ENCODE measurements around the gene DRC7. TPM values are rescaled to one million over a fixed set of nuclear protein-coding genes. Genes with fewer than 3 reads are reported as not detected.

The DRC7 gene
- polyA plus RNA-seq, 1 donor from 2014 or later, result 1.4 TPM

DNA sequence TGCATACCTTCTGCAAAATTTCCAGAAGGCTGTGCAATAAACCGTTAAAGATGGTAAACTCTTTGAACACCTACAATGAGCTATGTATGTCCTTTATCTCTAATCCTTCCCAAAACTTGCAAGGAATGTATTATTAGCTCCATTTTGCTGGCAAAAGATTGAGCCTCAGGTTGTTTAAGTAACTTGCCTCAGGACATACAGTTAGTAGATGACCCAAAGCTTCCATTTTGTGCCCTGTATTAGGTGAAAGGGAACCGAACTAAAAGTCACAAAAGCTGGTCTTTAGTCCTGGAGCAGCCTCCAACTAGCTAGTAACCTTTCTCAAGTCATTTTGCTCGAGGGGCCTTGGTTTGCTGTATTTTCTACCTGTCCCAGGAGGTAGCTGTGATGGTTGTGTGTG, 22.2 kb upstream of the DRC7 start:
- Histone ChIP-seq H3K27ac (ENCODE audit: low read length) (no peak overlapping the region), H3K27me3 (ENCODE audit: insufficient read depth, low read depth, low read length) (no peaks in the 10 kb centered on the region), H4K20me1 (ENCODE audit: insufficient read depth) (no peaks in the 10 kb centered on the region), H3K4me3 (ENCODE audit: low read length) (no peak overlapping the region), H3K79me2 (replicated peaks; ENCODE audit: insufficient read depth, low read length) (no peaks in the 10 kb centered on the region), H3K36me3 (ENCODE audit: insufficient read depth, low read length) (no peaks in the 10 kb centered on the region), H3F3A (ENCODE audit: insufficient read depth, low read length, poor library complexity, severe bottlenecking) (no peaks in the 10 kb centered on the region), H3K9me3 (ENCODE audit: low read length) (no peaks in the 10 kb centered on the region), H3K9me2 (ENCODE audit: insufficient read depth, low read length) (no peaks in the 10 kb centered on the region), H2AFZ (ENCODE audit: low read depth, low read length) (no peak overlapping the region), H3K4me2 (ENCODE audit: low read length) (no peak overlapping the region), H3K9ac (ENCODE audit: low read length) (no peak overlapping the region)
- no peak for TF ChIP-seq EP300 (conservative IDR thresholded peaks at IDR 0.05; ENCODE audit: poor library complexity, severe bottlenecking)
- no peak for TF ChIP-seq POLR2AphosphoS5 (IDR thresholded peaks at IDR 0.05)
- TF ChIP-seq, protein P1, sequence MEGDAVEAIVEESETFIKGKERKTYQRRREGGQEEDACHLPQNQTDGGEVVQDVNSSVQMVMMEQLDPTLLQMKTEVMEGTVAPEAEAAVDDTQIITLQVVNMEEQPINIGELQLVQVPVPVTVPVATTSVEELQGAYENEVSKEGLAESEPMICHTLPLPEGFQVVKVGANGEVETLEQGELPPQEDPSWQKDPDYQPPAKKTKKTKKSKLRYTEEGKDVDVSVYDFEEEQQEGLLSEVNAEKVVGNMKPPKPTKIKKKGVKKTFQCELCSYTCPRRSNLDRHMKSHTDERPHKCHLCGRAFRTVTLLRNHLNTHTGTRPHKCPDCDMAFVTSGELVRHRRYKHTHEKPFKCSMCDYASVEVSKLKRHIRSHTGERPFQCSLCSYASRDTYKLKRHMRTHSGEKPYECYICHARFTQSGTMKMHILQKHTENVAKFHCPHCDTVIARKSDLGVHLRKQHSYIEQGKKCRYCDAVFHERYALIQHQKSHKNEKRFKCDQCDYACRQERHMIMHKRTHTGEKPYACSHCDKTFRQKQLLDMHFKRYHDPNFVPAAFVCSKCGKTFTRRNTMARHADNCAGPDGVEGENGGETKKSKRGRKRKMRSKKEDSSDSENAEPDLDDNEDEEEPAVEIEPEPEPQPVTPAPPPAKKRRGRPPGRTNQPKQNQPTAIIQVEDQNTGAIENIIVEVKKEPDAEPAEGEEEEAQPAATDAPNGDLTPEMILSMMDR (IDR thresholded peaks at IDR 0.05; ENCODE audit: poor library complexity, severe bottlenecking), result no peak
- TF ChIP-seq MXI1 (conservative IDR thresholded peaks at IDR 0.05; ENCODE audit: poor library complexity, severe bottlenecking), result no peak
- TF ChIP-seq, protein P2, sequence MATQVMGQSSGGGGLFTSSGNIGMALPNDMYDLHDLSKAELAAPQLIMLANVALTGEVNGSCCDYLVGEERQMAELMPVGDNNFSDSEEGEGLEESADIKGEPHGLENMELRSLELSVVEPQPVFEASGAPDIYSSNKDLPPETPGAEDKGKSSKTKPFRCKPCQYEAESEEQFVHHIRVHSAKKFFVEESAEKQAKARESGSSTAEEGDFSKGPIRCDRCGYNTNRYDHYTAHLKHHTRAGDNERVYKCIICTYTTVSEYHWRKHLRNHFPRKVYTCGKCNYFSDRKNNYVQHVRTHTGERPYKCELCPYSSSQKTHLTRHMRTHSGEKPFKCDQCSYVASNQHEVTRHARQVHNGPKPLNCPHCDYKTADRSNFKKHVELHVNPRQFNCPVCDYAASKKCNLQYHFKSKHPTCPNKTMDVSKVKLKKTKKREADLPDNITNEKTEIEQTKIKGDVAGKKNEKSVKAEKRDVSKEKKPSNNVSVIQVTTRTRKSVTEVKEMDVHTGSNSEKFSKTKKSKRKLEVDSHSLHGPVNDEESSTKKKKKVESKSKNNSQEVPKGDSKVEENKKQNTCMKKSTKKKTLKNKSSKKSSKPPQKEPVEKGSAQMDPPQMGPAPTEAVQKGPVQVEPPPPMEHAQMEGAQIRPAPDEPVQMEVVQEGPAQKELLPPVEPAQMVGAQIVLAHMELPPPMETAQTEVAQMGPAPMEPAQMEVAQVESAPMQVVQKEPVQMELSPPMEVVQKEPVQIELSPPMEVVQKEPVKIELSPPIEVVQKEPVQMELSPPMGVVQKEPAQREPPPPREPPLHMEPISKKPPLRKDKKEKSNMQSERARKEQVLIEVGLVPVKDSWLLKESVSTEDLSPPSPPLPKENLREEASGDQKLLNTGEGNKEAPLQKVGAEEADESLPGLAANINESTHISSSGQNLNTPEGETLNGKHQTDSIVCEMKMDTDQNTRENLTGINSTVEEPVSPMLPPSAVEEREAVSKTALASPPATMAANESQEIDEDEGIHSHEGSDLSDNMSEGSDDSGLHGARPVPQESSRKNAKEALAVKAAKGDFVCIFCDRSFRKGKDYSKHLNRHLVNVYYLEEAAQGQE (IDR thresholded peaks at IDR 0.05; ENCODE audit: borderline replicate concordance), result no peak
- no peak for TF ChIP-seq RAD21 (conservative IDR thresholded peaks at IDR 0.05)
- TF ChIP-seq SMC3 (conservative IDR thresholded peaks at IDR 0.05; ENCODE audit: poor library complexity), result no peak
- no peak for TF ChIP-seq TAF1 (IDR thresholded peaks at IDR 0.05; ENCODE audit: low read depth)
- TF ChIP-seq EZH2 (IDR thresholded peaks at IDR 0.05; ENCODE audit: borderline replicate concordance, insufficient read depth, low read length, poor library complexity, severe bottlenecking), result no peak

DNA sequence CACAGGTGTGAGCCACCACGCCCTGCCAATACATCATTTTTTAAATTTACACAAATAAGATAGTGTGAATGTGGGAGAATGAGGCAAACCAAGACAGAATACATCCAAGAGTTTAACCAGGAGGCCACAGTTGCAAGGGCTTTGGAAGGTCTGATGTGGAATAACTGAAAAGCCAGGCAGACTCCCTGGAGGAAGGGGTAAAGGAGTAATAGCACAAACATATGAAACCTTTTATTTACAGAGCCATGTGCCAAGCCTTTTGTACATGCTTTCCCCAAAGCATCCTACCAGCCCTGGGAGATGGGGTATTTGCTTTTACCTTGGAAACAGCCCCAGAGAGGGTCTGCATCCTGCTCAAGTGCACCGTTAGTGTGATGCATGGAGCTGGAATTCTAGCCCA, 21.8 kb upstream of the DRC7 start:
- H3K79me2 ChIP-seq (replicated peaks; ENCODE audit: insufficient read depth, low read length), result no peaks in the 10 kb centered on the region
- no peak overlapping the region for H2AFZ ChIP-seq (ENCODE audit: low read depth, low read length)
- H3F3A ChIP-seq (ENCODE audit: insufficient read depth, low read length, poor library complexity, severe bottlenecking), result no peaks in the 10 kb centered on the region
- H3K4me3 ChIP-seq (ENCODE audit: low read length), result no peak overlapping the region
- H3K36me3 ChIP-seq (ENCODE audit: insufficient read depth, low read length), result no peaks in the 10 kb centered on the region
- no peak overlapping the region for H3K4me2 ChIP-seq (ENCODE audit: low read length)
- no peaks in the 10 kb centered on the region for H3K9me3 ChIP-seq (ENCODE audit: low read length)
- H3K9me2 ChIP-seq (ENCODE audit: insufficient read depth, low read length), result no peaks in the 10 kb centered on the region
- TF ChIP-seq EZH2 (IDR thresholded peaks at IDR 0.05; ENCODE audit: borderline replicate concordance, insufficient read depth, low read length, poor library complexity, severe bottlenecking) (no peak), MXI1 (conservative IDR thresholded peaks at IDR 0.05; ENCODE audit: poor library complexity, severe bottlenecking) (no peak), TAF1 (IDR thresholded peaks at IDR 0.05; ENCODE audit: low read depth) (no peak), RAD21 (conservative IDR thresholded peaks at IDR 0.05) (no peak), EP300 (conservative IDR thresholded peaks at IDR 0.05; ENCODE audit: poor library complexity, severe bottlenecking) (no peak), POLR2AphosphoS5 (IDR thresholded peaks at IDR 0.05) (no peak), SMC3 (conservative IDR thresholded peaks at IDR 0.05; ENCODE audit: poor library complexity) (no peak)
- TF ChIP-seq, protein P2 (IDR thresholded peaks at IDR 0.05; ENCODE audit: borderline replicate concordance), result no peak
- TF ChIP-seq, protein P1 (IDR thresholded peaks at IDR 0.05; ENCODE audit: poor library complexity, severe bottlenecking), result no peak
- no peaks in the 10 kb centered on the region for H3K27me3 ChIP-seq (ENCODE audit: insufficient read depth, low read depth, low read length)
- no peak overlapping the region for H3K27ac ChIP-seq (ENCODE audit: low read length)
- no peaks in the 10 kb centered on the region for H4K20me1 ChIP-seq (ENCODE audit: insufficient read depth)
- no peak overlapping the region for H3K9ac ChIP-seq (ENCODE audit: low read length)

Measured in neural cell (in vitro differentiated cells).